HG03457 (cell line): Measurements from ENCODE around the gene SALL4.
"Not testable (repeated sequence)": the region's sequence is repeated elsewhere in the genome, so short reads cannot be mapped to it uniquely, and the experiment has no call there.

Experiments
- ATAC-seq: cut with Tn5 transposase; IDR thresholded peaks from one replicate; pipeline ENCODE4 v1.9.1; 2021; ENCODE audit warnings: moderate number of reproducible peaks; ENCODE audit not compliant: unreplicated experiment

The SALL4 gene

GRCh38 chr20:51802170-51802751 is at the start of gene SALL4:
Gene SALL4 (minus strand): TSS chr20:51802521. CDS start chr20:51802408, 113 bp downstream.
- no peak for ATAC-seq

DNA sequence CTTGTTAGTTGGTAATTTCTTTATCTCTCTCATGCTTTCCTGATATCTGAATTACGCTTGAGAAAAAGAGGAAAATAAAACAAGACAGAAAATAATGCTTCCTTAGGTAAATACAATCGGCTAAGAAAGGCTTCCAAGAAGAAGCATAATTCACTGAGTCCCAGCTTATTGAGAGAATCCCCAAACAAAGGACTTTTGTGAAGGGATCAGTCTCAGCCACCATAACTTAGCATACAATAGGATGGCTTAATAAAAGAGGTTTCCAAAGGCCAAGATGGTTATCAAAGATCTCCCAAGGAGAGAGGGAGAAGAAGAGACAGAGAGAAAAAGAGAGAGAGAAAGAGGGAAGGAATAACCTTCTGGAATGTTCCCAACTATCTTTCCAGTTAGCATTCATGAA is 46.0 kb upstream of the SALL4 start:
- ATAC-seq = no peak

DNA sequence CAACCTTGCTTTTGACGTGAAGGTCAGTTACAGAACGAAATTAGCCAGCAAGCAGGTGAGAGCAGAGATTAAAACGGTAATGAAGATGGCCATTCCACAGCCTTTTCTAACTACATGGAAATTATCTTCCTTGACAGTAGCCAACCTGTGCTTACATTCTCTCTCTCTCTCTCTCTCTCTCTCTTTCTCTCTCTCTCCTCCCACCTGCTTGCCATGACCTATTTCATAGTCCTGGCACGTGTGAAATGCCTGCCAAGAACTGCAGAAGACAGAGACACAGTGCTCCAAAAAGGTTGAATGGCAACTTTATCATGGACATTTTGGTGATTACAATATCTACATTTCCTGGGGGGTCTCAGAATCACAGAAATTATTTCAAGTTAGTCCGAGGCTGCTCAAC is 38.5 kb upstream of the SALL4 start:
- no peak for ATAC-seq

GRCh38 chr20:51837876-51838420 is 35.6 kb upstream of the SALL4 start:
- no peak for ATAC-seq

DNA sequence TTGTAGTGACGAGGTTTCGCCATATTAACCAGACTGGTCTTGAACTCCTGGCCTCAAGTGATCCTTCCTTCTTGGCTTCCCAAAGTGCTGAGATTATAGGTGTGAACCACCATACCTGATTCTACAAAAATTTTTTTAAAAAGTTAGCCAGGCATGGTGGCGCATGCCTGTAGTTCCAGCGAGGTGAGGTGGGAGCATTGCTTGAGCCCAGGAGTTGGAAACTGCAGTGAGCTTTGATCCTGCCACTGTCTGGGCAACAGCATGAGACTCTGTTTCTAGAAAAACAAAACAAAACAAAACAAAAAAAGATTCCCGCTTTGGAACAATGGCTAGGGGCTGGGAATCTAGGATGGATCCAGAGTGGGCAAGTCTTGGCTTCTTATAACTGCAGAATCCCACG is 35.1 kb upstream of the SALL4 start:
- no peak for ATAC-seq

GRCh38 chr20:51833326-51833725 is 31.0 kb upstream of the SALL4 start:
- ATAC-seq = no peak

DNA sequence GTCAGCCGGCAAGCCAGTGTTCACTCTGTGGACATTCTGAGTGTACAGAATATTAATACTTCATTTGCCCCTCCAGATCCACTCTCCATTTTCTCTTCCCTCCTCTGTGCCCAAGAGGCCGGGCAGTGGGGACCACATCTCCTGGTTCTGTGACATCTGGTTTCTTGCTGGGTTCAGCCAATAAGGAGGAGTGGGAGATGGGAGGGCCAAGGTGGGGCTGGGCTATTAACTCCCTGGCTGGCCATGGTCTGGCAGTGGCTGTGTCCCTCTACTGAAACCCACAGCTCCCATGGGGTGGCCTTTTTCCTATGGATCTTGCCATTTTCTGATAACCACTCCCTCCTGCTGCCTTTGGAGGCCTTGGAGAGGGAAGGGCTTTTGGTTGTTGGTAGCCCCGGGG is 30.0 kb upstream of the SALL4 start:
- no peak for ATAC-seq

DNA sequence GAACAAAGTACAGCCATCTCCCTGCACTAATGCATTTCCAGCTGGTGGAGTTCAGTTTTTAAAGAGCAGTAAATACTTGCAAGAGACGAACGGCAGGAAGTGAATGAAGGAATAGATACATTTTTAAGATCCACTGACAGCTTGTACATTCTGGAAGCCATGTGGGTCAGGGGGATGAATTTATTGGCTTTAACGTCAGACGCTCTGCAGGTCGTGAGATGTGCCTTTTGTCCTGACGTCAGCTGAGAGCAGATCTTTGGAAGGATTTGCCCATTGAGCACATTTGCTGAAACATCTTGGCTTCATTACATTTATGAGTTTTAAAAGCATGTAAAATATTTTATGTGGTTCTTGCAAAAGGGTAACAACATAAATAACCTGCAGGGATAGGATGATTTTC is 29.5 kb upstream of the SALL4 start:
- no peak for ATAC-seq

DNA sequence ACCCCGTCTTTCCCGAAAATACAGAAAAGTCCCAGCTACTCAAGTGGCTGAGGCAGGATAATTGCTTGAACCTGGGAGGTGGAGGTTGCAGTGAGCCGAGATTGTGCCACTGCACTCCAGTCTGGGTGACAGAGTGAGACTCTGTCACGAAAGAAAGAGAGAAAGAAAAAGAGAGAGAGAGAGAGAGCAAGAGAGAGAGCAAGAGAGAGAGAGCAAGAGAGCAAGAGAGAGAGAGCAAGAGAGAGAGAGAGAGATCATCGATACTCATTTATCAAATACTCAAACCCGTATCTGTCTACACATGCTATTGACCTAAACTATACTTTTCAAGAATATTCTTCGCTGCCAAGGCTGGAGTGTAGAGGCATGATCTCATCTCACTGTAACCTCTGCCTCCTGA is 28.2 kb upstream of the SALL4 start:
- no peak for ATAC-seq

GRCh38 chr20:51828762-51829161 is 26.4 kb upstream of the SALL4 start:
- no peak for ATAC-seq

DNA sequence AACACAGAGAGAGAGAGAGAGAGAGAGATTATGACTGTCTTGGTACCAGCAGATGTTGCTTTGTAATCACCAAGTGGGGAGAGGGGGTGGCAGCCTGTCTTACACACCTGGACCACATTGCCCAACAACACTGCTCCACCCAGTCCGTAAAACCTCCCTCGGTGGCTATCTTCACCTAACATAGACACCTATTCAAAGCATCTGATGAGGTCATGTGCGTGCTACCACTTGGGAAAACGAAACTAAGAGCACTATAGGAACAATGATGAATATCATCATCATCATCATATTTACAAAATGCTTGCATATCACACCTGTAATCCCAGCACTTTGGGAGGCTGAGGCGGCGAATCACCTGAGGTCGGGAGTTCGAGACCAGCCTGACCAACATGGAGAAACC is 24.1 kb upstream of the SALL4 start:
- no peak for ATAC-seq

DNA sequence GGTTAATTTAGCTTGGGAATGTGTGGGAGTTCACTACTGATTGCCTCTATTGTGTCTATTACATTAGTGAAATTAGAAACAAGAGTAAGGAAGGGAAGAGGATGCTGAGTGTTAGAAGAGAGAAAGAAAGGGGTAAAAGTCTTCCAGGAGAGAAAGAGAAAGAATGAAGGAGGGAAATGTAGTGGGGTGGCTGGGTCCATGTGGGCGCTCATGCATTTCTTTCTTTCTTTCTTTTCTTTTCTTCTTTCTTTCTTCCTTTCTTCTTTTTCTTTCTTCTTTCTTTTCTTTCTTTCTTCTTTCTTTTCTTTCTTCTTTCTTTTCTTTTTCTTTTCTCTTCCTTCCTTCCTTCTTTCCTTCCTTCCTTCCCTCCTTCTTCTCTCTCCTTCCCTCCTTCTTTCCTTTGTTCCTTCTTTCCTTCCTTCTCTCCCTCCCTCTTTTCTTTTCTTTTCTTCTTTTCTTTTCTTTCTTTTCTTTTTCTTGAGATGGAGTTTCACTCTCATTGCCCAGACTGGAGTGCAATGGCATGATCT is 16.2 kb upstream of the SALL4 start:
- no peak for ATAC-seq

DNA sequence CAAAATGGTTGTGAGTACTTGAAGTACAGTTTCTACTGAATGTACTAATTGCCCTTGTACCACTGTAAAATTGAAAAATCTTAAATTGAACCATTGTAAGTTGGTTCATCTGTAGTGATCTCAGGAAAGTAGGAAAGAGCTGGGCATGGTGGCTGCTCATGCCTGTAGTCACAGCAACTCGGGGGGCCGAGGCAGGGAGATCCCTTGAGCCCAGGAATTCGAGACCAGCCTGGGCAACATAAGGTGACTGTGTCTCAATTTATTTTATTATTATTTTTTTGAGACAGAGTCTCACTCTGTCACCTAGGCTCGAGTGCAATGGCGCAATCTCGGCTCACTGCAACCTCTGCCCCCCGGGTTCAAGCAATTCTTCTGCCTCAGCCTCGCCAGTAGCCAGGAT is 14.5 kb upstream of the SALL4 start:
- ATAC-seq = not testable (repeated sequence)

DNA sequence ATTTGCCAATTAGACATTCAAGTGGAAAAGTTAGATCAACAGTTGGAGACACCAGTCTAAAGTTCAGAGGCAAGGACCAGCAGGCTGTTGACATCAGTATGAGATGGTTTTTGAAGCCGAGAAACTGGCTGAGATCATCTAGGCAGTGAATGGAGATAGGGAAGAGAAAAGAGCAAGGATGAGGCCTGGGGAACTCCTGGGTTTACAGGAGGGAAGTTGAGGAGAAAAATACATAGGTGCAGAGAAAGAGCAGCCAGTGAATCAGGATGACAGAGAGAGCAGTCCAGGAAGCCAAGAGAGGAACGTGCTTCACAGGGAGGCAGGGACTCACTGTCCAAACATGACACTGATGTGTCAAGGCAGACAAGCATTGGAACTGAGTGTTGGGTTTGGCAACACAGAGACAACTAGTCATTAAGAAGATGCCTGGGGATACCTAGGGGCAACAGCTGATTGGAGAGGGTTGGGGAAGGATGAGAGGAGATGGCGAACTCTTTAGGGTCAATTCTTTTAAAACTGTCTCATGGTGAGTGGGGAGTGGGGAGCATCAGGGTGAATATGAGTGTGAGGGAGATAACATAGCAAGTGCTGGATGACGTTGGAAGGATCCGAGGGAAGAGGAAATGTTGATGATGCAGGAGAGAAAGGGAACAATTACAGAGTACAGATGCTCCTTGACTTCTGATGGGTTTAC is 13.2 kb upstream of the SALL4 start:
- ATAC-seq = no peak

DNA sequence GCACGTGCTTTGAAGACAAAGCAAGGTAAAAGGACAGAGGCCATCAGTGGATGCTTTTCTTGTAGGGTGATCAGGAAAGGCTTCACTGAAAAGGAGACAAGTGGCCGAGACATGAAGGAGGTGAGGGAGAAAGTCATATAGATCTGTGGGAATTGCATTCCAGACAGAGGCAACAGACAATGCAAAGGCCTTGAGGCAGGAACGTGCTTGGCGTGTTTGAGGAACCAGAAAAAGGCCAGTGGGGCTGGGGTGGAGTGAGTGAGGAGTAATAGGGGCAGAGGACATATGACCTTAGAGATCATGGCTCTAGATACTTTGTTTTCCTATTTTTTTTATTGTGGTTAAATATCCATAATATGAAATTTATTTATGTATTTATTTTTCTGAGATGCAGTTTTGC is 10.5 kb upstream of the SALL4 start:
- ATAC-seq = no peak

DNA sequence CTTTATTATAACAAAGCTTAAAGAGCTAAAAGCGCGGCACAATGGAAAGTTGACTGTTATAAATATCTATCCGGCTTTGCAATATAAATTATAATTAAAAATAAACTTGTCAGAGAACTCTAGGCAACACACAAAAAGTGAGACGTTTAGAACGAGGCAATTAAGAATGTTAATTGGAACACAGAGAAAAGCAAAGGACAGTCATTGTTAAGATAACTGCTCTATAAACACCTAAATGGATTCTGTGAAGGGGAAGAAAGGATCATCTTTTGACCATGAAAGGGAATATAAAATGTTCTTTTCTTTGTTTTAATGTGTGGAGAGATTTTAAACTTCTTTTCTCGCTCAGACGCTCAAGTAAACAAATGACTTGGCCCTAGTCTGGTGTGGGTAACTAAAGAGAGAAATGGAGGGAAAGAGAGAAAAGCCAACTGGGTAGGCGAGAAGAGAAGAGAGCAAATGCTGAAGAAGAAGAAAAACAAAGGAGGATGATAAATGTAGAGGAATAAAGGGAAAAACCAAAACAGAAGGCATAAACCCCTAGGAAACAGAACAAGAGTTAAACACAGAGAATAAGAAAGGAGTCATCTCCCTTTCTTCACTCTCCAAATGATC is 9.3 kb upstream of the SALL4 start:
- ATAC-seq = no peak

DNA sequence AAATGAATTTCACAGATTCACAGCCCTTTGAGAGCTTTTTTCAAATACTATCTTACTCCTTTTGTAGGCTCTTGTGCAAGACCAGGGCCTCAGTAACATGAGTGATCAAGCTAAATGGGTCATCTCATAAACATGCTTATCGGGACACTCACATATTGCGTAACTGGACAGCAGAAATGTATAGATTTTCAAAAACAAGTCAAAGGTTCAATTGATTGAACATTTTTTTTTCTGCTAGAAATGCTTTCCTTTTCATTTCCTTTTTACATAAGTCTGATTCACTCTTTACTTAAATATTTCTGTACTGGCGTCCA is 8.7 kb upstream of the SALL4 start:
- ATAC-seq = no peak

GRCh38 chr20:51810155-51811041 is 8.1 kb upstream of the SALL4 start:
- ATAC-seq = no peak

GRCh38 chr20:51807720-51808250 is 5.5 kb upstream of the SALL4 start:
- ATAC-seq = no peak

DNA sequence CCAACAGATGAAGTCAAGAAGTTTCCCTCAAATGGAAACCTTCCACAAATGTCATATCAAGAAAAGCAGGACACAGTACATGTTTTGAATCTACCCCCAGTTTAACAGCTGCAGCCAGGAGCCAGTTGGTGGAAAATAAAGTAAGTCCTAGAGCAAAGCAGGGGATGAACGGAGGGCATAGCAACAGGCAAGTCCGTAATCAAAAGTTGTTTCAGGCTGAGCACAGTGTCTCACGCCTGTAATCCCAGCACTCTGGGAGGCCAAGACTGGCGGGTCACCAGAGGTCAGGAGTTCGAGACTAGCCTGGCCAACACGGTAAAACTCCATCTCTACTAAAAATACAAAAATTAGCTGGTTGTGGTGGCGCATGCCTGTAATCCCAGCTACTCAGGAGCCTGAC is 2.4 kb upstream of the SALL4 start:
- ATAC-seq = no peak
